Gastrocnemius medialis (tissue), 4 donors: ENCODE data around the gene SMARCD1.

Source experiments
- CTCF ChIP-seq, 5 experiments: fragments of 450-650 bp in 3 of 5; fragments of 200-600 bp in 2 of 5; sonication (generic) in 2 of 5; IDR thresholded peaks in 4 of 5; conservative IDR thresholded peaks in 1 of 5; 1 replicate in 4 of 5; 2 replicates in 1 of 5; pipeline ENCODE4 v1.5.1; 2016 to 2019; ENCODE audit warnings: antibody characterized with exemption in 5 of 5, mild to moderate bottlenecking in 3 of 5, moderate library complexity in 3 of 5
- POLR2A ChIP-seq, 2 donors: fragments of 450-650 bp; IDR thresholded peaks; one replicate each; pipeline ENCODE4 v1.6.1; 2017; ENCODE audit warnings: antibody characterized with exemption in 2 of 2, mild to moderate bottlenecking in 2 of 2, moderate library complexity in 2 of 2

- TF ChIP-seq CTCF (IDR thresholded peaks at IDR 0.05 in 4 of 5, conservative IDR thresholded peaks at IDR 0.05 in 1 of 5) (no peak), POLR2A (IDR thresholded peaks at IDR 0.05) (no peak)
These were observed 1.0 kb downstream of the SMARCD1 start for GRCh38 chr12:50086148-50086547.
